Stimulated activated naive CD8-positive, alpha-beta T cell treated with anti-CD3 and anti-CD28 coated beads, Interleukin-15, Interleukin-2, amounts not matched to agents 100 U/mL and 50 U/mL, for 24 hours (primary cell): ENCODE measurements around the gene CGNL1.
A peak's percentile ranks its signal among the peaks of the same experiment; 100 is the strongest.

ENCODE experiments used
- ATAC-seq: fragments of 150-1000 bp; cut with Tn5 transposase; one replicate; pipeline ENCODE4 v1.10.0; 2021
- DNase-seq: peaks from one replicate; pipeline ENCODE4 v3.0.0; 2021

Gene CGNL1

GRCh38 chr15:57375827-57376695 is at the start of gene CGNL1:
CGNL1 (plus strand) TSS chr15:57376505; CDS start chr15:57438000, 61,495 bp downstream.
- ATAC-seq (no peak), DNase-seq (no peak)

GRCh38 chr15:57327985-57328471 is 48.3 kb upstream of the CGNL1 start:
- DNase-seq (no peak), ATAC-seq (no peak)

- DNase-seq (no peak), ATAC-seq (no peak)
These were observed 47.8 kb upstream of the CGNL1 start for GRCh38 chr15:57328479-57328878.

- ATAC-seq (no peak), DNase-seq (no peak)
These were observed 47.4 kb upstream of the CGNL1 start for GRCh38 chr15:57328897-57329296.

- no peak for ATAC-seq
- DNase-seq: no peak
These were observed 46.5 kb upstream of the CGNL1 start for GRCh38 chr15:57329582-57330367.

GRCh38 chr15:57330619-57331340 is 45.5 kb upstream of the CGNL1 start:
- no peak for ATAC-seq
- DNase-seq: no peak

GRCh38 chr15:57332326-57332725 is 44.0 kb upstream of the CGNL1 start:
- ATAC-seq: no peak
- no peak for DNase-seq

- ATAC-seq: no peak
These were observed 42.8 kb upstream of the CGNL1 start for GRCh38 chr15:57333487-57333886.

GRCh38 chr15:57334257-57334656 is 42.0 kb upstream of the CGNL1 start:
- DNase-seq: no peak

More at GRCh38 chr15:57333487-57333886, 42.8 kb upstream of the CGNL1 start:
- DNase-seq: no peak

GRCh38 chr15:57335293-57335715 is 41.0 kb upstream of the CGNL1 start:
- no peak for ATAC-seq
- no peak for DNase-seq

More at GRCh38 chr15:57334257-57334656, 42.0 kb upstream of the CGNL1 start:
- ATAC-seq: no peak

- DNase-seq: no peak
- no peak for ATAC-seq
These were observed 40.6 kb upstream of the CGNL1 start for GRCh38 chr15:57335719-57336118.

- ATAC-seq (no peak), DNase-seq (no peak)
These were observed 38.4 kb upstream of the CGNL1 start for GRCh38 chr15:57337868-57338411.

GRCh38 chr15:57339321-57339720 is 37.0 kb upstream of the CGNL1 start:
- DNase-seq: no peak
- ATAC-seq: no peak

- peak; percentile 35 for DNase-seq
- no peak for ATAC-seq
These were observed 35.5 kb upstream of the CGNL1 start for GRCh38 chr15:57340682-57341259.

GRCh38 chr15:57343048-57343447 is 33.3 kb upstream of the CGNL1 start:
- ATAC-seq (no peak), DNase-seq (no peak)

GRCh38 chr15:57343498-57343897 is 32.8 kb upstream of the CGNL1 start:
- DNase-seq (no peak), ATAC-seq (no peak)

GRCh38 chr15:57344282-57344681 is 32.0 kb upstream of the CGNL1 start:
- no peak for DNase-seq
- no peak for ATAC-seq

GRCh38 chr15:57345584-57345983 is 30.7 kb upstream of the CGNL1 start:
- no peak for ATAC-seq
- DNase-seq: no peak

- DNase-seq (no peak), ATAC-seq (no peak)
These were observed 28.2 kb upstream of the CGNL1 start for GRCh38 chr15:57348081-57348480.

GRCh38 chr15:57352535-57353316 is 23.6 kb upstream of the CGNL1 start:
- DNase-seq: no peak
- ATAC-seq: no peak

GRCh38 chr15:57353317-57353804 is 22.9 kb upstream of the CGNL1 start:
- no peak for ATAC-seq
- DNase-seq: no peak
